Measurements from ENCODE around the gene C1orf122. TPM values are rescaled to one million over a fixed set of nuclear protein-coding genes. Genes with fewer than 3 reads are reported as not detected.

C1orf122 gene
- total and polyA plus RNA-seq, 2 of the 13 experiments (the other 11 are each of a cell fraction or from before 2014, with no cell fraction given): 18.7 to 40.6 TPM

DNA sequence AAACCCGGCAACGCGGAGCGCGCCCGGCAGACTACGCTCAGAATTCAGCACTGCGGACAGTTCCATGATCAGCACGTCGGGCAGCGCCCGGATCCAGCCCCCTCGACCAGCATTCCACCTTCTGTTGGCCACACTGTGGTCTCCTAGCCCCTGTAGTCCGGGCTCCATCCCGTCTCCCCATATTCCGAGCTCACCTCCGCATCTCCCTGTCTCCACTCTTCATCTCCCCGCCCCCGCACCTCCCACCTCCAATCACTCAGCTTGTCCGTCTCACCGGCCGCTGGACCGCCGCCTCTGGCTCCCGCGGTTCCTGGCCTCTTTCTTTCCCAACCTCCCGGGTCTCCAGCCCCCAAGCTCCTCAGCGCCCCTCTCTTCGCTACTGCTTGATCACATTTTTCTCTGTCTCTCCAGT, 43.2 kb upstream of the C1orf122 start (continued):
- TF ChIP-seq U2AF2 (IDR thresholded peaks at IDR 0.05; ENCODE audit: low read depth, low read length) (no peak), ZNF432 (CRISPR knock-in tag; IDR thresholded peaks at IDR 0.05; ENCODE audit: borderline replicate concordance) (peak; percentile 94; the same call in 1 of the 2 replicates), ZNF780A (CRISPR knock-in tag; IDR thresholded peaks at IDR 0.05) (peak; percentile 94), MBD4 (IDR thresholded peaks at IDR 0.05; ENCODE audit: borderline replicate concordance, low read length) (no peak), LCORL (IDR thresholded peaks at IDR 0.05) (no peak), LCORL (CRISPR knock-in tag; IDR thresholded peaks at IDR 0.05) (peak; percentile 66; the same call in 1 of the 2 replicates), ZSCAN30 (CRISPR knock-in tag; IDR thresholded peaks at IDR 0.05) (peak; percentile 99), ZNF510 (CRISPR knock-in tag; IDR thresholded peaks at IDR 0.05; ENCODE audit: low read depth) (peak; percentile 84; the same call in 1 of the 2 replicates), NPAS2 (CRISPR knock-in tag; IDR thresholded peaks at IDR 0.05; ENCODE audit: borderline replicate concordance) (peak; percentile 94; the same call in 1 of the 2 replicates), CBFB (CRISPR knock-in tag; IDR thresholded peaks at IDR 0.05) (peak; percentile 92), MEIS2 (CRISPR knock-in tag; IDR thresholded peaks at IDR 0.05) (peak; percentile 99), PAF1 (CRISPR knock-in tag; IDR thresholded peaks at IDR 0.05) (no peak), REPIN1 (CRISPR knock-in tag; IDR thresholded peaks at IDR 0.05; ENCODE audit: borderline replicate concordance, low read depth) (peak; percentile 74; the same call in 1 of the 2 replicates), SAP130 (CRISPR knock-in tag; IDR thresholded peaks at IDR 0.05; ENCODE audit: low read depth) (peak; percentile 93), ZNF430 (CRISPR knock-in tag; IDR thresholded peaks at IDR 0.05) (peak; percentile 98), ARID2 (CRISPR knock-in tag; IDR thresholded peaks at IDR 0.05; ENCODE audit: borderline replicate concordance) (no peak), ZNF136 (CRISPR knock-in tag; IDR thresholded peaks at IDR 0.05; ENCODE audit: low read depth) (0 out of 2 replicates have a peak, but pooled peaks have one; percentile 67), YY1 (IDR thresholded peaks at IDR 0.05; ENCODE audit: insufficient read depth, insufficient replicate concordance, low read depth, low read length) (no peak), TSC22D2 (CRISPR knock-in tag; IDR thresholded peaks at IDR 0.05; ENCODE audit: borderline replicate concordance) (peak; percentile 100), TGIF2 (CRISPR knock-in tag; IDR thresholded peaks at IDR 0.05) (peak; percentile 99), ZNF160 (CRISPR knock-in tag; IDR thresholded peaks at IDR 0.05) (peak; percentile 97)
- TF ChIP-seq, protein P1, sequence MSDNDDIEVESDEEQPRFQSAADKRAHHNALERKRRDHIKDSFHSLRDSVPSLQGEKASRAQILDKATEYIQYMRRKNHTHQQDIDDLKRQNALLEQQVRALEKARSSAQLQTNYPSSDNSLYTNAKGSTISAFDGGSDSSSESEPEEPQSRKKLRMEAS (IDR thresholded peaks at IDR 0.05): 0 out of 2 replicates have a peak, but pooled peaks have one; percentile 24
- TF ChIP-seq, protein P2, sequence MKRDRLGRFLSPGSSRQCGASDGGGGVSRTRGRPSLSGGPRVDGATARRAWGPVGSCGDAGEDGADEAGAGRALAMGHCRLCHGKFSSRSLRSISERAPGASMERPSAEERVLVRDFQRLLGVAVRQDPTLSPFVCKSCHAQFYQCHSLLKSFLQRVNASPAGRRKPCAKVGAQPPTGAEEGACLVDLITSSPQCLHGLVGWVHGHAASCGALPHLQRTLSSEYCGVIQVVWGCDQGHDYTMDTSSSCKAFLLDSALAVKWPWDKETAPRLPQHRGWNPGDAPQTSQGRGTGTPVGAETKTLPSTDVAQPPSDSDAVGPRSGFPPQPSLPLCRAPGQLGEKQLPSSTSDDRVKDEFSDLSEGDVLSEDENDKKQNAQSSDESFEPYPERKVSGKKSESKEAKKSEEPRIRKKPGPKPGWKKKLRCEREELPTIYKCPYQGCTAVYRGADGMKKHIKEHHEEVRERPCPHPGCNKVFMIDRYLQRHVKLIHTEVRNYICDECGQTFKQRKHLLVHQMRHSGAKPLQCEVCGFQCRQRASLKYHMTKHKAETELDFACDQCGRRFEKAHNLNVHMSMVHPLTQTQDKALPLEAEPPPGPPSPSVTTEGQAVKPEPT (CRISPR knock-in tag; IDR thresholded peaks at IDR 0.05; ENCODE audit: low read depth): peak; percentile 90
- TF ChIP-seq, protein P3, sequence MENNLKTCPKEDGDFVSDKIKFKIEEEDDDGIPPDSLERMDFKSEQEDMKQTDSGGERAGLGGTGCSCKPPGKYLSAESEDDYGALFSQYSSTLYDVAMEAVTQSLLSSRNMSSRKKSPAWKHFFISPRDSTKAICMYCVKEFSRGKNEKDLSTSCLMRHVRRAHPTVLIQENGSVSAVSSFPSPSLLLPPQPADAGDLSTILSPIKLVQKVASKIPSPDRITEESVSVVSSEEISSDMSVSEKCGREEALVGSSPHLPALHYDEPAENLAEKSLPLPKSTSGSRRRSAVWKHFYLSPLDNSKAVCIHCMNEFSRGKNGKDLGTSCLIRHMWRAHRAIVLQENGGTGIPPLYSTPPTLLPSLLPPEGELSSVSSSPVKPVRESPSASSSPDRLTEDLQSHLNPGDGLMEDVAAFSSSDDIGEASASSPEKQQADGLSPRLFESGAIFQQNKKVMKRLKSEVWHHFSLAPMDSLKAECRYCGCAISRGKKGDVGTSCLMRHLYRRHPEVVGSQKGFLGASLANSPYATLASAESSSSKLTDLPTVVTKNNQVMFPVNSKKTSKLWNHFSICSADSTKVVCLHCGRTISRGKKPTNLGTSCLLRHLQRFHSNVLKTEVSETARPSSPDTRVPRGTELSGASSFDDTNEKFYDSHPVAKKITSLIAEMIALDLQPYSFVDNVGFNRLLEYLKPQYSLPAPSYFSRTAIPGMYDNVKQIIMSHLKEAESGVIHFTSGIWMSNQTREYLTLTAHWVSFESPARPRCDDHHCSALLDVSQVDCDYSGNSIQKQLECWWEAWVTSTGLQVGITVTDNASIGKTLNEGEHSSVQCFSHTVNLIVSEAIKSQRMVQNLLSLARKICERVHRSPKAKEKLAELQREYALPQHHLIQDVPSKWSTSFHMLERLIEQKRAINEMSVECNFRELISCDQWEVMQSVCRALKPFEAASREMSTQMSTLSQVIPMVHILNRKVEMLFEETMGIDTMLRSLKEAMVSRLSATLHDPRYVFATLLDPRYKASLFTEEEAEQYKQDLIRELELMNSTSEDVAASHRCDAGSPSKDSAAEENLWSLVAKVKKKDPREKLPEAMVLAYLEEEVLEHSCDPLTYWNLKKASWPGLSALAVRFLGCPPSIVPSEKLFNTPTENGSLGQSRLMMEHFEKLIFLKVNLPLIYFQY (CRISPR knock-in tag; IDR thresholded peaks at IDR 0.05; ENCODE audit: borderline replicate concordance): peak; percentile 99
- TF ChIP-seq, protein P4, sequence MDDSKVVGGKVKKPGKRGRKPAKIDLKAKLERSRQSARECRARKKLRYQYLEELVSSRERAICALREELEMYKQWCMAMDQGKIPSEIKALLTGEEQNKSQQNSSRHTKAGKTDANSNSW (CRISPR knock-in tag; IDR thresholded peaks at IDR 0.05; ENCODE audit: borderline replicate concordance): peak; percentile 96
